ENCODE measurements around the gene FOXF1. TPM values are rescaled to one million over a fixed set of nuclear protein-coding genes. Genes with fewer than 3 reads are reported as not detected.

FOXF1 gene
- total and polyA plus RNA-seq, 9 of the 15 experiments (the other 6 are each of a cell fraction or from before 2014, with no cell fraction given), result 0.04 TPM; not detected in 8

GRCh38 chr16:86524029-86524428 is 13.7 kb downstream of the FOXF1 start:
- Histone ChIP-seq H3K9me1 (ENCODE audit: control insufficient read depth, insufficient read depth, low read length) (no peaks in the 10 kb centered on the region), H2AFZ (ENCODE audit: low read depth, low read length) (no peak overlapping the region), H3K4me3 (no peak overlapping the region), H3K9ac (ENCODE audit: insufficient read depth in 1 of 2, low read depth in 2 of 2, low read length in 2 of 2) (no peak overlapping the region), H4K20me1 (replicated peaks; ENCODE audit: control insufficient read depth, insufficient read depth, low read length) (peaks cover 9% of the 10 kb centered on the region), H3K27ac (ENCODE audit: extremely low read depth, low read depth, low read length) (no peak overlapping the region), H3K79me2 (ENCODE audit: control insufficient read depth, insufficient read depth, low read length) (no peaks in the 10 kb centered on the region), H3K9me3 (replicated peaks; ENCODE audit: control insufficient read depth, insufficient read depth, low read depth, low read length) (no peaks in the 10 kb centered on the region), H3K4me1 (replicated peaks in 1 of 2; ENCODE audit: control insufficient read depth in 2 of 2, insufficient read depth in 2 of 2, low read length in 2 of 2) (peaks cover 0 to 13% of the 10 kb centered on the region in 2 experiments; a peak in 3 of 5 replicates), H3K4me2 (ENCODE audit: insufficient read depth, low read length) (no peak overlapping the region), H3K27me3 (ENCODE audit: control insufficient read depth in 2 of 2, insufficient read depth in 2 of 2, low read length in 2 of 2) (peaks cover 33 to 62% of the 10 kb centered on the region in 2 experiments), H3K36me3 (ENCODE audit: control insufficient read depth, insufficient read depth, low read length) (no peaks in the 10 kb centered on the region)
- 0% methylated on average over 6 of the region's 6 CpGs for WGBS (ENCODE audit: insufficient coverage, low coverage, missing lambda C conversion rate)
- FAIRE-seq, result no peak
- no peak for DNase-seq (ENCODE audit: extremely low read depth in 1 of 4, low spot score in 3 of 4)
- BruUV-seq (replicated peaks), result no TSS peak
- no peak for ATAC-seq
- intact Hi-C loops (cut with micrococcal nuclease) (loop anchor here (10.0 kb wide), 1 partner anchor 269 kb away; no protein-coding TSS in a partner anchor), in situ Hi-C loops (cut with MboI) (no loop called here)
- POLR2A ChIA-PET, result no interaction called here
- CTCF ChIA-PET (ENCODE audit: low intra/inter-chr PET ratio), result no interaction called here
- TF ChIP-seq ZEB2 (IDR thresholded peaks at IDR 0.05) (no peak), MYNN (IDR thresholded peaks at IDR 0.05) (no peak), MYNN (CRISPR knock-in tag; IDR thresholded peaks at IDR 0.05) (no peak), ZBTB33 (CRISPR knock-in tag; IDR thresholded peaks at IDR 0.05) (no peak), SIX5 (IDR thresholded peaks at IDR 0.05; ENCODE audit: borderline replicate concordance in 1 of 2, insufficient read depth in 1 of 2, low read depth in 1 of 2, low read length in 2 of 2) (no peak), ZNF695 (CRISPR knock-in tag; IDR thresholded peaks at IDR 0.05) (no peak), KDM1A (IDR thresholded peaks at IDR 0.05) (no peak), ZNF124 (CRISPR knock-in tag; IDR thresholded peaks at IDR 0.05) (no peak), ARID3B (CRISPR knock-in tag; IDR thresholded peaks at IDR 0.05; ENCODE audit: borderline replicate concordance) (no peak), HNRNPH1 (optimal IDR thresholded peaks at IDR 0.05; ENCODE audit: low read depth, low read length) (no peak), TFE3 (CRISPR knock-in tag; IDR thresholded peaks at IDR 0.05) (no peak), NONO (IDR thresholded peaks at IDR 0.05; ENCODE audit: low read depth in 2 of 2, low read length in 1 of 2) (no peak), NEUROD1 (IDR thresholded peaks at IDR 0.05; ENCODE audit: borderline replicate concordance, low read depth, low read length, partially characterized antibody) (no peak), SLC30A9 (CRISPR knock-in tag; IDR thresholded peaks at IDR 0.05) (no peak), OTX1 (CRISPR knock-in tag; IDR thresholded peaks at IDR 0.05) (no peak), POLR2B (IDR thresholded peaks at IDR 0.05; ENCODE audit: low read depth, partially characterized antibody) (no peak), TCFL5 (CRISPR knock-in tag; conservative IDR thresholded peaks at IDR 0.05) (no peak), CCNT2 (IDR thresholded peaks at IDR 0.05; ENCODE audit: borderline replicate concordance, extremely low read depth, insufficient read length, low read depth, low read length) (no peak)

All from K562 (cell line).